GM18507 (cell line): Measurements from ENCODE around the gene ZDHHC18.

Experiments used
- DNase-seq: peaks from one replicate; pipeline ENCODE4 v3.0.0; 2011; ENCODE audit warnings: low read depth; ENCODE audit not compliant: insufficient read length; ENCODE audit errors: extremely low spot score
- FAIRE-seq: peaks from 2 replicates; lab custom pipeline; 2011; peaks lifted over from hg19 to GRCh38; lab: Jason Lieb, UNC

The ZDHHC18 gene, protein sequence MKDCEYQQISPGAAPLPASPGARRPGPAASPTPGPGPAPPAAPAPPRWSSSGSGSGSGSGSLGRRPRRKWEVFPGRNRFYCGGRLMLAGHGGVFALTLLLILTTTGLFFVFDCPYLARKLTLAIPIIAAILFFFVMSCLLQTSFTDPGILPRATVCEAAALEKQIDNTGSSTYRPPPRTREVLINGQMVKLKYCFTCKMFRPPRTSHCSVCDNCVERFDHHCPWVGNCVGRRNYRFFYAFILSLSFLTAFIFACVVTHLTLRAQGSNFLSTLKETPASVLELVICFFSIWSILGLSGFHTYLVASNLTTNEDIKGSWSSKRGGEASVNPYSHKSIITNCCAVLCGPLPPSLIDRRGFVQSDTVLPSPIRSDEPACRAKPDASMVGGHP

GRCh38 chr1:26826261-26827105, at the start of gene ZDHHC18:
TSS of gene ZDHHC18 (plus strand) at chr1:26826688. CDS start at chr1:26826805, 117 bp downstream.
- DNase-seq (peak; percentile 49), FAIRE-seq (no peak)

- no peak for DNase-seq
- FAIRE-seq = no peak
Measured at GRCh38 chr1:26779098-26779668, 47.3 kb upstream of the ZDHHC18 start.

GRCh38 chr1:26780344-26780957, 46.0 kb upstream of the ZDHHC18 start:
- no peak for DNase-seq
- FAIRE-seq = no peak

- FAIRE-seq (no peak), DNase-seq (no peak)
Measured at GRCh38 chr1:26781206-26781825, 45.2 kb upstream of the ZDHHC18 start.

GRCh38 chr1:26782521-26783212, 43.8 kb upstream of the ZDHHC18 start:
- DNase-seq (no peak), FAIRE-seq (no peak)

DNA sequence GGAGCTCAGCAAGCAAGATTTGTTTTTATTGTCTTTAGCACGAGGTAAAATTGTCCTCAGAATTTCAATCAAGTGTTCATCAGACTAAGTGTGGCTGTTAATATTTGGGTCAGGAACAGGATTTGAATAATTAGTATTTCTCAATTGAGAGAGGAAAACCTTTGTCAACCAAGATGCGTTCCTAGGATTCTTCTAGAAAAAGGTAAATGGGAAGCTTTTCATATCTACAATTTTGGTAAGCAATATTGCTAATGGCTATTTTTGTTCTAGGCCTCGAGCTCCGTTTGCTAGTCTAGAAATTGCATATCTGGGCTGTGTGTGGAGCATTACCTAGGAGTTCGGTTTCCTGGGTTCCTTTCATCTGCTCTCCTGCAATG, 42.9 kb upstream of the ZDHHC18 start:
- FAIRE-seq (no peak), DNase-seq (no peak)

DNA sequence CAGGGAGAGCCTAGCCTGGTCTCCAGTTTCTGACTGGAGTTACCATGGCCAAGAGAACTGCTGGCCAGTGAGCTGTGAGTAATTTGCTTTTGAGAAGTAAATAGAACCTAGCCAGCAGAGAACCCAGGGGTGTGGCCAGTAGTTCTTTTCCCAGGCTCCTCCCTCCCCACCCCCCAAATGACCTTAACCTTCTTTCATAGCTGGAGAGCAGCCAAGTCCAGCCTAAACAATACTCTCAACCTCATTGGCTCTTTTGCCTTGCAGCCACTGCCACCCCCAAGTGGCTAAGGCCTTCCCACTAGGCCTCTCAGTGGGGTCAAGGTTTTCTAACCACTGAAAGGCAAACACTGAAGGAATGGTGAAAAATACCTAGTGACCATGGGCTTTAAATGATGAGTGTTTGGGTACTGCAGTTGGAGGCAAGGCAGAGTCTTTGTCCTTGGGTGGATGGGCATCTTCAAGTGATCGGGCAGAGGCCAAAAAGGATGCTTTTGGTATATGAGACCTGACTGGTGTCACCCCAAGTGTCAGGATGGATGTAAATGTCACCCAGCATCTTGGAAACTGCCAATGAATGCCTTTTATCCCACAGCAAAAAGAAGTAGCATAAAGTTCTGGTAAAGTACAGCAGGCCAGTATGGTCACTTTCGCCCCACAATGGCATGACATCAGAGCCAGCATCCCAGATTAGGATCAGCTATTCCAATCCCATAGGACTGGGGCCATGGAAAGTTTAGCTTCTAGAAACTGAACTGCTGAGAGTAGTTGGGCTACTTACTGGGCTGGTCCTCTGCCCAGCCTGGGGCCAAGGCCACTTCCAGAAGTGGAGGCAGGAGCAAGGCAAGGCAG, 42.2 kb upstream of the ZDHHC18 start:
- DNase-seq (no peak), FAIRE-seq (no peak)

- DNase-seq (no peak), FAIRE-seq (no peak)
Measured at GRCh38 chr1:26784886-26785285, 41.6 kb upstream of the ZDHHC18 start.

DNA sequence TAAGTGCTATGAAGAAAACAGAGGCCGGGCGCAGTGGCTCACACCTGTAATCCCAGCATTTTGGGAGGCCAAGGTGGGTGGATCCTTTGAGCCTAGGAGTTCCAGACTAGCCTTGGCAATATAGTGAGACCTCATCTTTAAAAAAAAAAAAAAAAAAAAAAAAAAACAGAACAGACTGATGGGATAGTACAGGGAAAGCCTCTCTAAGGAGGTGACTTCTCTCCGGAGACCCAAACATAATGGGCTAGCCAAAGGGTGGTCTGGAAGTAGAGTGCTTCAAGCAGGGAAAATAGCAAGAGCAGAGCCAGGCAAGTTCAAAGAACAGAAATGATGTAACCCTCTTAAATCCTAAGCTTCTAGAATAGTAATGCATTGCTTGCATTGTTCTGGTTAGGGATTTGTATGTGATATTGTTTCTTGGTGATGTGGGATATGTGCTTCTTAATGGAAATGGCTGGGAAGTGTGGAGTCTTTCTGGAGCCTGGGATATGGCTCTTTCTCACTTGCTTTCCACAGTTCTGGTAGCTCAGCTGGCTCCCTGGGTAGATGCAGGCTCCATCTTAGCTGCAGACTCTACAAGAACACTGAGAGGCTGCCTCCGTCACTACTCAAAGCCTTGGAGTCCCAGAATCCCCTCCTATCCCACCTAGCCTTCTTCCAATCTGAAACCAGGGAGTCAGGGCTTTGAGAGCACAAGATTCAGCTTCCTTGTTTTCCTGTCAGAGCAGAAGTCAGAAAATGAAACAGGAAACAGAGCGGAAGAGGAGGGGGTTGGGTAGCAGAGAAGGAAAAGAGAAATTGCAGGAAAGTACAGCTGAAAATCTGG, 40.7 kb upstream of the ZDHHC18 start:
- DNase-seq (no peak), FAIRE-seq (no peak)

- no peak for DNase-seq
Measured at GRCh38 chr1:26786437-26787380, 39.8 kb upstream of the ZDHHC18 start.

DNA sequence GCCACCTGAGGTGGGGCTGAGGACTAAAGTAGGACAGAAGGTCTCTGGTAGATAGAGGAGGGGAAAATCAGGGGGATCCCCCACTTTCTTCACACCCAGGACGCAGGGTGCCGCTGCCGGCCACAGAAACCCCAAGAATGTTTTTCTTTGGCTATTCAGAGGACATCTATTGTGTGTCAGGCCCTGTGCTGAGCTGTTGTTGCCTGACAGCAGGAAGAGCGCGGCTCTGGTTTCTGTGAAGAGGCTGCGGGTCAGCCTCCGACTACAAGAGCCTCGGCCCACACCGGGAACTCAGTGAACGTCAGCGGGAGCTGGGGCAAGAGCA, 39.1 kb upstream of the ZDHHC18 start:
- FAIRE-seq (peak; percentile 96), DNase-seq (peak; percentile 60)

More at GRCh38 chr1:26786437-26787380, 39.8 kb upstream of the ZDHHC18 start:
- FAIRE-seq = no peak

DNA sequence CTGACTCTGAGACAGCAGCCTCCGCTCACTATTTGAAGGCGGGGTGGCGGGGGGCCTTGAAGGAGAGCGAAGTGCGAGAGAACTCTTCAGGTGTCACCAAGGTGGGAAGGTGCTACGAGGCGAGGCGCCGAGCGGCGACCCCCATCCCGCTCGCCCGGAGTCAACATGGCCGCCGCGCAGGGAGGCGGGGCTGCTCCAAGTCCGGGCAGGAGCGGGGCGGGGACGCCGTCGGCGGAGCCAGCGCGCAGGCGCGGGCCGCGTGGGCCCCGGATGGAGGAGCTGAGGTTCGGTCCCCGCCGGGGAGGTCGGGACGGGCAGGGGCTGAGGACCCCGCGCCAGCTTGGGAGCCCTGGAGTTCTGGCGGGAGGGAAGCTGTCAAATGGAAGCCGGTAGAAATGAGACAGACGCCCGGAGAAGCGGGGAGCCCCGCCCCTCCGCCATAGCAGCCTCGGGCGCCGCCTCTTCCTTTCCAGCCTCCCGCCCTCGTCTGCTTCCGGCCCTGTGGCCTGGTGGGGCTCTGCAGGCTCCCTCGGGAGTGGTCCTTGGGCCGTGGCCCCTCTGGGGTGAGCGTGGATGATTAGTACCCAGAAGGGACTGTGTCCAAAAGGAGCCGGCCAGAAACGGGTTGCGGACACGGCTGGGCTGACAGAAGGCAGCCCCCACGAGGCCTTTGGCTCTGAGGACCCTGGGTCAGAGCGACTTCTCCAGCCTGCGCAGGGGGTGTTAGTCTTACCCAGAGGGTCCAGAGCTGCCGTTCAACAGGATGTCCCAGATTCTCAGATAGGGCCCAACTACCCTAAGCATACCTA, 38.6 kb upstream of the ZDHHC18 start, which contains the start of gene PIGV:
Gene PIGV, plus strand, starts transcription at position 245 of the 809 bp plus-strand sequence. CDS start 2,866 bp downstream, outside the sequence.
- DNase-seq (peak; percentile 75), FAIRE-seq (no peak)

- FAIRE-seq (no peak), DNase-seq (no peak)
Measured at GRCh38 chr1:26788515-26788785, 38.0 kb upstream of the ZDHHC18 start.

DNA sequence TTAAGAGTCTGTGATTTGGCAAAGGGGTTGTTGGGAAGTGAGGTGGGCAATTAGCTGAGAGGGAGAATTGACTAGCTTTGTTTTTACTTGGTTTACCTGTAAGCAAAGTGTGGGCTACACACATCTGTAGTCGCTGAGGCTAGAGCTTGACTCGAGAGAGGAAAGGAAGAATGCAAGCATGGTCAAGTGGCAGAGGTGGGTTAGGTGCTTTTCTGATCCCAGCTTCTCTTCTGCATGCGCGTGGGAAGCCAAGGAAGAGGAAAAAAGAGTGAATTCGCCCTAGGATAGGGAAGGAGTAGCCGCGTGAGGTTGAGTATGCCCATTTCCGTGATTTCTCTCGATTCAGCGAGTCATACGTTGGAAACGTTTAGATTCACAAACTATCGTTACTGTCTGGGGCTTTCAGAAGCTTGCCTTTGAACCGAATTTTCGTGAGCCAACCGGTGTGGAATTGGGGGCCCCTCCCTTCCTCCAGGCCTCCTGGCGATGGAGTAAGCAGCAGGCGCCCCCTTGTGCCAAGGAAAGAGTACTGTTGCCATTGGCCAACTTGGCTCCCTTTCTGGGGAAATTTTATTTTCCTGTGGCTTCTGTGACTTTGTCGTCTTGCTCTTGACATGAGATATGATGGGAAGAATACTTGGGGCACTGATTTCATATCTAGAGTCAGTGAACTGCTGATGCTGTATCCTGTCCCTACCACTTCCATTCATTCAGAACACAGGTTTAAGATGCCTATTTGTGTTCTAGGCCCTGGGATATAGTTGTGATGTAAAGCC, 37.5 kb upstream of the ZDHHC18 start:
- DNase-seq = peak; percentile 67
- FAIRE-seq = peak; percentile 93

DNA sequence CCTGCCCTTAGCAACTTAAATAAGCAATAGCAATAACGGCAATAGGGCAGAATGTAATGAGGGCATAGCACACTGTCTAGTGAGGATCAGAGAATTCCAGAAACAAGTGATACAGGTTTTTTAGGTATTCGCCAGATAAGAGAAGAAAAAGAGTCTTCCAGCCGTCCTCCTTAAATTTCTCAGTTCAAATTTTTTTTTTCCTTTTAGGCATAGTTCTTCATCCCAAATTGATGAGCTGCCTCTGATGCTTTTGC, 36.9 kb upstream of the ZDHHC18 start:
- no peak for FAIRE-seq
- DNase-seq = no peak
